AG20443 (cell line): Measurements from ENCODE around the gene WNT5B.
A peak's percentile ranks its signal among the peaks of the same experiment; 100 is the strongest.
"Not testable (repeated sequence)": the region's sequence is repeated elsewhere in the genome, so short reads cannot be mapped to it uniquely, and the experiment has no call there.

ENCODE experiments used
- DNase-seq: peaks from one replicate; pipeline ENCODE4 v3.0.0; 2012; ENCODE audit warnings: low spot score, mixed read lengths

WNT5B gene

GRCh38 chr12:1691123-1692007 is 62.3 kb downstream of the WNT5B start:
- DNase-seq = peak; percentile 55

DNA sequence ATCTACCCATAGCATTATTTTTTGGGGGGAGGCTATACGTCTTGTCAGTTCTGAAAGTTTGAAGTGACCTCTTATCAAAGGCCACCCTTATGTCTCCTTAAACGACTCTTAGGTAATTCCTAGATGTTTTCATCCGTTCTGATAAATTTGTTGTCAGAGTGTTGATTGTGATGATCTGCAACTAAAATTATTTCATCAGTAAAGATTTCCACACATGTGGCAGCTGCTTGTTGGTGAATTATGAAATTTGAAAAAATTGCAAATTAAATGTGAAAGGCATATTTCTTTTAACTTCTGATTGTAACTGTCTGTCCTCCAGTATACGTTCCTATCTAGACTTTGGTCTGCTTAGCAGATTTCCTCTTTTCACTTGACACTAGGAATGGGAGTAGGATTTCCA is 63.2 kb downstream of the WNT5B start:
- no peak for DNase-seq

DNA sequence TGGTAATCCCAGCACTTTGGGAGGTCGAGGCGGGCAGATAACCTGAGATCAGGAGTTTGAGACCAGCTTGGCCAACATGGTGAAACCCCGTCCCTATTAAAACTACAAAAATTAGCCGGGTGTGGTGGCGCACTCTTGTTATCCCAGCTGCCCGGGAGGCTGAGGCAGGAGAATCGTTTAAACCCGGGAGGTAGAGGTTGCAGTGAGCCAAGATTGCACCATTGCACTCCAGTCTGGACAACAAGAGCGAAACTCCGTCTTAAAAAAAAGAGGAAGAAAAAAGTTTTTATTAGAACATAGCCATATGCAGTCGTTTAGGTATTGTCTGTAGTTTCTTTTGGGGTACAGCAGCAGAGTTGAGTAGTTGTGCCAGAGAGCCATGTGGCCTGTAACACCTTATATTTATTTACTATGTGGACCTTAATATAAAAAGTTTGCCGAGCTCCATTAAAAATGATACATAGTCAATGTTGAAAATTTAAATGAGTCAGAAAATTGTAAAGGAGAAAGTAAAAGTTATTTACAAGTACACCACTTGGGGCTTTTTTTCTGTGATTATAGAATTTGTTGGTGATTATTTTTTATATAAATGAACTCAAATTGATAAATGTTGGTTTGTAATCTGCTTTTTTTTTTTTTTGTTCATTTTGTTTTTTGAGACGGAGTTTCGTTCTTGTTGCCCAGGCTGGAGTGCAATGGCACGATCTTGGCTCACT is 64.0 kb downstream of the WNT5B start:
- DNase-seq = no peak

- not testable (repeated sequence) for DNase-seq
Observed at GRCh38 chr12:1695097-1695496, 66.1 kb downstream of the WNT5B start.

- no peak for DNase-seq
Observed at GRCh38 chr12:1695886-1696670, 67.0 kb downstream of the WNT5B start.

DNA sequence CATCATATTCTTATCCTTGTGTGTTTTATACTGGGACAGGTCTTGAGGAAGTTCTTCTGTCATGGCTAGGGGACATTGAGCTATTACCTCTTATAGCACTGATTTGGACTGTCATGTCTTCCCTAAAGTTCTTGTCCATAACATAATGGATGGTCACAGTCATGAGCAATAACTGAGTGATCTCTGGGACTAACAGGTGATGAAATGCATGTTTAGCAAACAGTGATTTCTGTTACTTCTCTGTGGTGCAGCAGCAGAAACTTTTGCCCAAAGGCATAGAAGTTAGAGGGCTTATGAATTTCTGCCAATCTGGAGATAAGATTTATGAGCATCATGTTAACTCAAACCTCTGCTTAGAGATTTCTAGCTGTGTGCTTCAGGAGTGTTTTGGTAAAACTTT is 67.8 kb downstream of the WNT5B start:
- no peak for DNase-seq
